ENCODE measurements around the gene SLC2A8.

The SLC2A8 gene

GRCh38 chr9:127369428-127369827, 27.5 kb upstream of the SLC2A8 start:
- Histone ChIP-seq H3K18ac (ENCODE audit: low read length) (no peak overlapping the region), H2BK15ac (ENCODE audit: low read length) (no peak overlapping the region), H3K27ac (replicated peaks; ENCODE audit: low read length) (no peak overlapping the region), H2AK5ac (ENCODE audit: low read depth, low read length) (no peak overlapping the region), H2BK5ac (ENCODE audit: low read length) (no peak overlapping the region), H3K23ac (ENCODE audit: low read depth, low read length, poor library complexity) (no peak overlapping the region), H3K14ac (ENCODE audit: low read length) (no peak overlapping the region), H2AFZ (ENCODE audit: low read length) (no peak overlapping the region), H3K4me2 (ENCODE audit: insufficient read depth, low read length, poor library complexity, severe bottlenecking) (no peak overlapping the region), H3K4me3 (ENCODE audit: low read length in 2 of 2) (no peak overlapping the region), H3K9me3 (replicated peaks in 1 of 2; ENCODE audit: control insufficient read depth in 2 of 2, insufficient read depth in 1 of 2, low read depth in 1 of 2, low read length in 2 of 2) (no peaks in the 10 kb centered on the region), H3K79me1 (ENCODE audit: low read depth, low read length) (no peaks in the 10 kb centered on the region), H2BK12ac (ENCODE audit: low read length) (no peak overlapping the region), H3K27me3 (ENCODE audit: control insufficient read depth in 3 of 3, insufficient read depth in 3 of 3, low read depth in 1 of 3, low read length in 3 of 3) (no peaks in the 10 kb centered on the region), H3K4ac (ENCODE audit: low read length) (no peak overlapping the region), H4K91ac (ENCODE audit: low read depth, low read length, poor library complexity) (no peak overlapping the region), H3K4me1 (ENCODE audit: control insufficient read depth in 2 of 2, insufficient read depth in 1 of 2, low read depth in 1 of 2, low read length in 2 of 2) (peaks cover 1 to 2% of the 10 kb centered on the region in 2 donors), H4K8ac (ENCODE audit: low read depth, low read length) (no peak overlapping the region), H3K9ac (ENCODE audit: low read depth, low read length, poor library complexity) (no peak overlapping the region), H2BK120ac (ENCODE audit: low read depth, low read length) (no peak overlapping the region), H3K36me3 (replicated peaks in 1 of 2; ENCODE audit: control insufficient read depth in 2 of 2, insufficient read depth in 2 of 2, low read length in 2 of 2) (peaks cover 2 to 9% of the 10 kb centered on the region in 2 donors)
- DNase-seq (ENCODE audit: low spot score): no peak
- WGBS, 2 donors (ENCODE audit: extremely low coverage in 2 of 2, insufficient read length in 2 of 2, insufficient replicate concordance in 1 of 2): no CpG with 5 or more reads among the region's 8 CpGs

- H3K4me1 ChIP-seq (ENCODE audit: control insufficient read depth in 2 of 2, insufficient read depth in 1 of 2, low read depth in 1 of 2, low read length in 2 of 2): peaks cover 1 to 2% of the 10 kb centered on the region in 2 donors
- H3K18ac ChIP-seq (ENCODE audit: low read length): no peak overlapping the region
- no peak overlapping the region for H3K27ac ChIP-seq (replicated peaks; ENCODE audit: low read length)
- no peak for DNase-seq (ENCODE audit: low spot score)
- no peak overlapping the region for H3K4me3 ChIP-seq (ENCODE audit: low read length in 2 of 2)
- no peak overlapping the region for H3K9ac ChIP-seq (ENCODE audit: low read depth, low read length, poor library complexity)
- H3K4ac ChIP-seq (ENCODE audit: low read length): no peak overlapping the region
- H4K91ac ChIP-seq (ENCODE audit: low read depth, low read length, poor library complexity): no peak overlapping the region
- no peaks in the 10 kb centered on the region for H3K79me1 ChIP-seq (ENCODE audit: low read depth, low read length)
- H2BK12ac ChIP-seq (ENCODE audit: low read length): no peak overlapping the region
- WGBS, 2 donors (ENCODE audit: extremely low coverage in 2 of 2, insufficient read length in 2 of 2, insufficient replicate concordance in 1 of 2): no CpG with 5 or more reads among the region's 7 CpGs
- no peak overlapping the region for H2BK120ac ChIP-seq (ENCODE audit: low read depth, low read length)
- no peak overlapping the region for H2BK5ac ChIP-seq (ENCODE audit: low read length)
- no peak overlapping the region for H2AFZ ChIP-seq (ENCODE audit: low read length)
- no peak overlapping the region for H3K14ac ChIP-seq (ENCODE audit: low read length)
- H2AK5ac ChIP-seq (ENCODE audit: low read depth, low read length): no peak overlapping the region
- H4K8ac ChIP-seq (ENCODE audit: low read depth, low read length): no peak overlapping the region
- H3K4me2 ChIP-seq (ENCODE audit: insufficient read depth, low read length, poor library complexity, severe bottlenecking): no peak overlapping the region
- no peak overlapping the region for H3K23ac ChIP-seq (ENCODE audit: low read depth, low read length, poor library complexity)
- H3K27me3 ChIP-seq (ENCODE audit: control insufficient read depth in 3 of 3, insufficient read depth in 3 of 3, low read depth in 1 of 3, low read length in 3 of 3): no peaks in the 10 kb centered on the region
- H3K9me3 ChIP-seq (replicated peaks in 1 of 2; ENCODE audit: control insufficient read depth in 2 of 2, insufficient read depth in 1 of 2, low read depth in 1 of 2, low read length in 2 of 2): no peaks in the 10 kb centered on the region
- H2BK15ac ChIP-seq (ENCODE audit: low read length): no peak overlapping the region
- peaks cover 2 to 6% of the 10 kb centered on the region in 2 donors for H3K36me3 ChIP-seq (replicated peaks in 1 of 2; ENCODE audit: control insufficient read depth in 2 of 2, insufficient read depth in 2 of 2, low read length in 2 of 2)
Measured at GRCh38 chr9:127370147-127370579, 26.8 kb upstream of the SLC2A8 start.

- no peak overlapping the region for H2AFZ ChIP-seq (ENCODE audit: low read length)
- no peaks in the 10 kb centered on the region for H3K9me3 ChIP-seq (replicated peaks in 1 of 2; ENCODE audit: control insufficient read depth in 2 of 2, insufficient read depth in 1 of 2, low read depth in 1 of 2, low read length in 2 of 2)
- no peak overlapping the region for H4K91ac ChIP-seq (ENCODE audit: low read depth, low read length, poor library complexity)
- H3K18ac ChIP-seq (ENCODE audit: low read length): no peak overlapping the region
- peaks cover 1 to 2% of the 10 kb centered on the region in 2 donors for H3K4me1 ChIP-seq (ENCODE audit: control insufficient read depth in 2 of 2, insufficient read depth in 1 of 2, low read depth in 1 of 2, low read length in 2 of 2)
- H3K4ac ChIP-seq (ENCODE audit: low read length): no peak overlapping the region
- H4K8ac ChIP-seq (ENCODE audit: low read depth, low read length): no peak overlapping the region
- H3K23ac ChIP-seq (ENCODE audit: low read depth, low read length, poor library complexity): no peak overlapping the region
- H2BK12ac ChIP-seq (ENCODE audit: low read length): no peak overlapping the region
- no CpG with 5 or more reads among the region's 13 CpGs for WGBS, 2 donors (ENCODE audit: extremely low coverage in 2 of 2, insufficient read length in 2 of 2, insufficient replicate concordance in 1 of 2)
- no peak overlapping the region for H2AK5ac ChIP-seq (ENCODE audit: low read depth, low read length)
- H2BK5ac ChIP-seq (ENCODE audit: low read length): no peak overlapping the region
- H3K27me3 ChIP-seq (ENCODE audit: control insufficient read depth in 3 of 3, insufficient read depth in 3 of 3, low read depth in 1 of 3, low read length in 3 of 3): no peaks in the 10 kb centered on the region
- no peak overlapping the region for H3K4me3 ChIP-seq (ENCODE audit: low read length in 2 of 2)
- no peak for DNase-seq (ENCODE audit: low spot score)
- no peak overlapping the region for H3K27ac ChIP-seq (replicated peaks; ENCODE audit: low read length)
- H3K79me1 ChIP-seq (ENCODE audit: low read depth, low read length): no peaks in the 10 kb centered on the region
- H3K4me2 ChIP-seq (ENCODE audit: insufficient read depth, low read length, poor library complexity, severe bottlenecking): no peak overlapping the region
- H3K36me3 ChIP-seq (replicated peaks in 1 of 2; ENCODE audit: control insufficient read depth in 2 of 2, insufficient read depth in 2 of 2, low read length in 2 of 2): peaks cover 0 to 2% of the 10 kb centered on the region in 2 donors
- no peak overlapping the region for H2BK120ac ChIP-seq (ENCODE audit: low read depth, low read length)
- peak overlapping the region; percentile 11 for H3K14ac ChIP-seq (ENCODE audit: low read length)
- H2BK15ac ChIP-seq (ENCODE audit: low read length): no peak overlapping the region
- peak overlapping the region; percentile 34 for H3K9ac ChIP-seq (ENCODE audit: low read depth, low read length, poor library complexity)
Measured at GRCh38 chr9:127370672-127371648, 26.0 kb upstream of the SLC2A8 start.

GRCh38 chr9:127380479-127380878, 16.5 kb upstream of the SLC2A8 start:
- Histone ChIP-seq H3K23ac (ENCODE audit: low read depth, low read length, poor library complexity) (no peak overlapping the region), H3K9ac (ENCODE audit: low read depth, low read length, poor library complexity) (no peak overlapping the region), H2BK12ac (ENCODE audit: low read length) (no peak overlapping the region), H3K18ac (ENCODE audit: low read length) (no peak overlapping the region), H2BK15ac (ENCODE audit: low read length) (no peak overlapping the region), H3K79me1 (ENCODE audit: low read depth, low read length) (no peaks in the 10 kb centered on the region), H3K36me3 (replicated peaks in 1 of 2; ENCODE audit: control insufficient read depth in 2 of 2, insufficient read depth in 2 of 2, low read length in 2 of 2) (no peaks in the 10 kb centered on the region), H4K91ac (ENCODE audit: low read depth, low read length, poor library complexity) (no peak overlapping the region), H2AFZ (ENCODE audit: low read length) (no peak overlapping the region), H3K27me3 (ENCODE audit: control insufficient read depth in 3 of 3, insufficient read depth in 3 of 3, low read depth in 1 of 3, low read length in 3 of 3) (no peaks in the 10 kb centered on the region), H3K4me1 (ENCODE audit: control insufficient read depth in 2 of 2, insufficient read depth in 1 of 2, low read depth in 1 of 2, low read length in 2 of 2) (no peaks in the 10 kb centered on the region), H2BK5ac (ENCODE audit: low read length) (no peak overlapping the region), H2BK120ac (ENCODE audit: low read depth, low read length) (no peak overlapping the region), H3K4ac (ENCODE audit: low read length) (no peak overlapping the region), H3K4me3 (ENCODE audit: low read length in 2 of 2) (no peak overlapping the region), H2AK5ac (ENCODE audit: low read depth, low read length) (no peak overlapping the region), H3K9me3 (replicated peaks in 1 of 2; ENCODE audit: control insufficient read depth in 2 of 2, insufficient read depth in 1 of 2, low read depth in 1 of 2, low read length in 2 of 2) (peaks cover 2 to 3% of the 10 kb centered on the region in 2 donors), H3K14ac (ENCODE audit: low read length) (no peak overlapping the region), H3K27ac (replicated peaks; ENCODE audit: low read length) (no peak overlapping the region), H3K4me2 (ENCODE audit: insufficient read depth, low read length, poor library complexity, severe bottlenecking) (no peak overlapping the region), H4K8ac (ENCODE audit: low read depth, low read length) (no peak overlapping the region)
- no CpG with 5 or more reads among the region's 3 CpGs for WGBS, 2 donors (ENCODE audit: extremely low coverage in 2 of 2, insufficient read length in 2 of 2, insufficient replicate concordance in 1 of 2)
- no peak for DNase-seq (ENCODE audit: low spot score)
